NB4 (cell line): ENCODE measurements around the gene ASMTL.

Source experiments
- DNase-seq: peaks from one replicate; pipeline ENCODE4 v3.0.0; 2010; ENCODE audit warnings: low read depth
- H3K4me3 ChIP-seq: one replicate; pipeline ENCODE4 v1.5.1; 2011; ENCODE audit warnings: mild to moderate bottlenecking, low read depth, low read length, moderate library complexity
- MYC ChIP-seq: IDR thresholded peaks from 2 replicates; pipeline ENCODE4 v1.6.1; 2011; ENCODE audit warnings: low read depth, low read length
- POLR2A ChIP-seq: IDR thresholded peaks from 2 replicates; pipeline ENCODE4 v1.6.1; 2011; ENCODE audit warnings: mild to moderate bottlenecking; ENCODE audit not compliant: insufficient read length; ENCODE audit errors: extremely low read depth
- TF ChIP-seq, protein P1 (sequence below): IDR thresholded peaks from 2 replicates; pipeline ENCODE4 v1.6.1; 2011; ENCODE audit warnings: low read depth, low read length
- TF ChIP-seq, protein P2 (sequence below): IDR thresholded peaks from one replicate; pipeline ENCODE4 v1.5.1; 2012; ENCODE audit warnings: low read depth, low read length

ASMTL gene

DNA sequence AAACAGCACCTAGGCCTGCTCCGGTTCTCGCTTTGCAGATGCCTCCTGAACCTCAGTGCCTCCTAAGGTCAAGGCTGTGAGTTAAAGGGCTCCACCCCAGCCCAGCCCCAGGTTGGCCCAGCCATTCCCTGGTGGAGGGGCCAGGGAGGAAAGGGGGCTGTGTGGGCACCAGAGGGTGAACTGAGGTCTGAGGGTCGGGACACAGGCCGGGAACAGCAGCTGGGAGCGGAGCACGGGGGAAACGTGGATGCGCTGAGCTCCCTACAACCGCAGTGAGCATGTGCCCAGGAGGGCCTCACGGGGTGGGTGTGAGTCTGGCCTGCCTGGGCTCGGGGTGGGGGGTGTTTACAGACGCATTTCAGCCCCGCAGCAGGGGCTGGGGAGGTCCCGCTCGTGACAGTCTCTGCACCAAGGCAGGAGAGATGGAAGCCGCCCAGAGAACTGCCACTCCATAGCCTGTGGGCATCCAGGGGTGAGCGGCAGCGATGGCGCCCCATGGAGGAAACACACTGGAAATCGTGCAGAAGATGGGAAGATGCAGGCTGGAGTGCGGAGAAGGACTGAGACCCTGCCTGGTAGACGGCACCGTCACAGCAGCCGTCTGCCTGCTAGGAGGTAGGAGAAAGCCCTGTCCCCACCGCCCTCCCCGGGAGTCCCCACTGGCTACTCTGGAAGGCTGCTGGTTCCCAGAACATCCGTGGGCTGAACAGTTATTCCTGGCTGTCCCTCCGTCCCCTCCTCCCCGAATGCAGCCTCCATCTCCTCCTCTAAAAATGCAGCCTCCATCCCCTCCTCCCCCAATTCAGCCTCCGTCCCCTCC, 50.9 kb downstream of the ASMTL start:
- TF ChIP-seq, protein P1, sequence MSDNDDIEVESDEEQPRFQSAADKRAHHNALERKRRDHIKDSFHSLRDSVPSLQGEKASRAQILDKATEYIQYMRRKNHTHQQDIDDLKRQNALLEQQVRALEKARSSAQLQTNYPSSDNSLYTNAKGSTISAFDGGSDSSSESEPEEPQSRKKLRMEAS: no peak
- TF ChIP-seq POLR2A (no peak), MYC (no peak)
- TF ChIP-seq, protein P2, sequence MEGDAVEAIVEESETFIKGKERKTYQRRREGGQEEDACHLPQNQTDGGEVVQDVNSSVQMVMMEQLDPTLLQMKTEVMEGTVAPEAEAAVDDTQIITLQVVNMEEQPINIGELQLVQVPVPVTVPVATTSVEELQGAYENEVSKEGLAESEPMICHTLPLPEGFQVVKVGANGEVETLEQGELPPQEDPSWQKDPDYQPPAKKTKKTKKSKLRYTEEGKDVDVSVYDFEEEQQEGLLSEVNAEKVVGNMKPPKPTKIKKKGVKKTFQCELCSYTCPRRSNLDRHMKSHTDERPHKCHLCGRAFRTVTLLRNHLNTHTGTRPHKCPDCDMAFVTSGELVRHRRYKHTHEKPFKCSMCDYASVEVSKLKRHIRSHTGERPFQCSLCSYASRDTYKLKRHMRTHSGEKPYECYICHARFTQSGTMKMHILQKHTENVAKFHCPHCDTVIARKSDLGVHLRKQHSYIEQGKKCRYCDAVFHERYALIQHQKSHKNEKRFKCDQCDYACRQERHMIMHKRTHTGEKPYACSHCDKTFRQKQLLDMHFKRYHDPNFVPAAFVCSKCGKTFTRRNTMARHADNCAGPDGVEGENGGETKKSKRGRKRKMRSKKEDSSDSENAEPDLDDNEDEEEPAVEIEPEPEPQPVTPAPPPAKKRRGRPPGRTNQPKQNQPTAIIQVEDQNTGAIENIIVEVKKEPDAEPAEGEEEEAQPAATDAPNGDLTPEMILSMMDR: no peak
- H3K4me3 ChIP-seq: no peak overlapping the region
- DNase-seq: no peak

- TF ChIP-seq, protein P2: no peak
- TF ChIP-seq, protein P1: no peak
- TF ChIP-seq POLR2A: no peak
- no peak overlapping the region for H3K4me3 ChIP-seq
- DNase-seq: no peak
Observed at GRCh38 chrX:1400742-1401471, 51.8 kb downstream of the ASMTL start.

- TF ChIP-seq MYC (no peak), POLR2A (no peak)
- TF ChIP-seq, protein P1: no peak
- TF ChIP-seq, protein P2: no peak
- DNase-seq: no peak
- no peak overlapping the region for H3K4me3 ChIP-seq
Observed at GRCh38 chrX:1400049-1400448, 52.7 kb downstream of the ASMTL start.

DNA sequence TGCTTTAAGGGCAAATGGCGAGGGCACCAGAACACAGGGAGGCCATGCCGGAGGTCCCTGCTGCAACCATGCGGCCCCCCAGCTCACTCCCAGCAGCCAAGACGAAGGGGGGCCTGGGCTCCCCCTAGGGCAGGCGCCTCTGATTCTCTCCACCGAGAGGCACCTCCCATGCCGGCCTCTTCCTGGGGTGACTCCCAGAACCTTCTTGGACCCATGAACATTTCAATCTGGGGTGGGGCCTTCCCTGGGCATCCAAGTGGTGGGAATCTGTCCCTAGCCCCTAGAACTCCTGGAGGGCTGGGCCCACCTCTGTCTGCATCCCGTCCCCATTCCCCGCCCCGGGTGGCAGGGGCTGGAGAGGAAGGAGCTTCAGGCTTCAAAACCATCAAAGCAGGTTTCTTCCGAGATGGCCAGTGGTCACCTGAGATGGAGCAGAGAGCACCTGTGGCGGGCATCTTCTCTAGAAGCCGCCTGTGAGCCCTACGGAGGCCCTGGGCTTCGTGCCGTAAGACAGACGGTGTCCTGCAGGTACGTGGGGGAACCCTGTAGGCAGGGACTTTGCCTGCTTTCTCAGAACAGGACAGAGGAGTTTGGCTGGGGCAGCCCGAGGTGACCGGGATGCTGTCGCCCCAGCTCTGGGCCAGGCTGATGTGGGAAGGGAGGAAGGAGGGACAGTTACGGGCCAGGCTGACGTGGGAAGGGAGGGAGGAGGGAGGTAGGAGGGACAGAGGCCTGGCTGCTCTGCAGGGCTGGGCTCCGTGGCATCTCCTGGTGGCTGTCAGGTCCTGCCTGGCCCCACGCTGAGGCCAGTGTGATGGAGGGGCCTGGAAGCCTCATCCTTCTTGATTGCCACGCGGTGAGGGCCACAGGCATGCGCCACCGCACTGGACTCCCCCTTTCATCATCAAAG, 54.0 kb downstream of the ASMTL start:
- H3K4me3 ChIP-seq: no peak overlapping the region
- no peak for DNase-seq
- TF ChIP-seq POLR2A (no peak), MYC (no peak)
- TF ChIP-seq, protein P1: no peak
- TF ChIP-seq, protein P2: no peak

DNA sequence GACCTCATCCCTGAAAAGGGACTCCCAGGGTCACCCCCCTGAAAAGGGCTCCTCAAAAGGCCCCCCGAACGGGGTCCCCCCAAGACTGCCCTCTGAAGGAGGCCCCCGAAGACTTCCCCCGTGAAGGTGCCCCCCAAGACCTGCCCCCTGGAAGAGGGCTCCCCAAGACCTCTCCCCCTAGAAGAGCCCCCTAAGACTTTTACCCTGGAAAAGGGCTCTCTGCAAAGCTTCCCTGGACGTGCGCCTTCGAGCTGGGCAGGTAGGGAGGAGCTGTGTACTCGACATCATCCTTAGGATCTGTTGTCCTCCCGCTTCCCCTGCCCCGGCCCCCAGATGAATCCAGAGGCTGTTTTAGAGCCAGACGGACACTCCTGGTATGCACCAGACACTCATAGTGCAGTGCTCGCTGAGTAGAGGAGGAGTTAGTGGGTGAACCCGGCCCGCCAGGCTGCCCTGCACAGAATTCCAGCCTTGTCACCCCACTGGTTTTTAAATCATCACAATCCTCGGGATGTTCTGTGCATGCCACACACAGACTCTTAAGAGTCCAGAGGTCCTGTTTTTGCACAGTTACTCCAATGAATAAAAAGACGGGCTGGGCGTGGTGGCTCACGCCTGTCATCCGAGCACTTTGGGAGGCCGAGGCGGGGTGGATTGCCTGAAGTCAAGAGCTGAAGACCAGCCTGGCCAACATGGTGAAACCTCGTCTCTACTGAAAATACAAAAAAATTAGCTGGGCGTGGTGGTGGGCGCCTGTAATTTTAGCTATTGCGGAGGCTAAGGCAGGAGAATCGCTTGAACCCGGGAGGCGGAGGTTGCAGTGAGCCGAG, 55.1 kb downstream of the ASMTL start:
- no peak for TF ChIP-seq MYC
- TF ChIP-seq, protein P2: no peak
- TF ChIP-seq POLR2A: no peak
- TF ChIP-seq, protein P1: no peak
- DNase-seq: no peak
- H3K4me3 ChIP-seq: no peak overlapping the region
